ENCODE data around the gene KIF12.

DNA sequence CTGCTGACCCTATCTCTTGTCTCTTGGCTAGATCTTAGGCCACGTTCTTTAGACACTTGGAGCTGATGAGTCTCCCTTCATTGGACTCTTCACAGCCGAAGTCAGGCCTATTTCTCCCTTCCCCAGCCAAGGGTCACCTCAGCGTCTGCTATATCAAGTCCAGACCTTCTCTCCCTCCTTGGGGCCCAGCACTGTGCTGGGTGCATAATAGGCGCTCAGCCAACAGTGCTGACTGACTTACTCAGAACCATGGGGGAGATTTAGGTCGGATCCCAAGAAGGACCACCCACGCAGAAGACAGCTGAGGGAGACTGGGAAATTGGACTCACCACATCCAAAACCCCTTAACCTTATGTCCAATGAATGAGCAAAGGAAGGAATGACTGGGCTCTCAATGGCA lies 15.4 kb downstream of the KIF12 start:
- TF ChIP-seq, protein P1, sequence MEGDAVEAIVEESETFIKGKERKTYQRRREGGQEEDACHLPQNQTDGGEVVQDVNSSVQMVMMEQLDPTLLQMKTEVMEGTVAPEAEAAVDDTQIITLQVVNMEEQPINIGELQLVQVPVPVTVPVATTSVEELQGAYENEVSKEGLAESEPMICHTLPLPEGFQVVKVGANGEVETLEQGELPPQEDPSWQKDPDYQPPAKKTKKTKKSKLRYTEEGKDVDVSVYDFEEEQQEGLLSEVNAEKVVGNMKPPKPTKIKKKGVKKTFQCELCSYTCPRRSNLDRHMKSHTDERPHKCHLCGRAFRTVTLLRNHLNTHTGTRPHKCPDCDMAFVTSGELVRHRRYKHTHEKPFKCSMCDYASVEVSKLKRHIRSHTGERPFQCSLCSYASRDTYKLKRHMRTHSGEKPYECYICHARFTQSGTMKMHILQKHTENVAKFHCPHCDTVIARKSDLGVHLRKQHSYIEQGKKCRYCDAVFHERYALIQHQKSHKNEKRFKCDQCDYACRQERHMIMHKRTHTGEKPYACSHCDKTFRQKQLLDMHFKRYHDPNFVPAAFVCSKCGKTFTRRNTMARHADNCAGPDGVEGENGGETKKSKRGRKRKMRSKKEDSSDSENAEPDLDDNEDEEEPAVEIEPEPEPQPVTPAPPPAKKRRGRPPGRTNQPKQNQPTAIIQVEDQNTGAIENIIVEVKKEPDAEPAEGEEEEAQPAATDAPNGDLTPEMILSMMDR (conservative IDR thresholded peaks at IDR 0.05), result no peak
- no peak for TF ChIP-seq ZFX (IDR thresholded peaks at IDR 0.05)
